Hepatocyte (in vitro differentiated cells): ENCODE data around the gene LIN9. TPM values are rescaled to one million over a fixed set of nuclear protein-coding genes. Genes with fewer than 3 reads are reported as not detected.

Source experiments
- DNase-seq: peaks from one replicate; pipeline ENCODE4 v3.0.0-alpha.2; 2016; ENCODE audit warnings: low spot score
- H2AFZ ChIP-seq: fragments of 200-600 bp; sonication (generic); 2 replicates; pipeline ENCODE4 v1.6.0; 2016; ENCODE audit warnings: antibody characterized with exemption, mild to moderate bottlenecking
- H3K27ac ChIP-seq: fragments of 200-600 bp; sonication (generic); 2 replicates; pipeline ENCODE4 v1.5.1; 2016; ENCODE audit warnings: mild to moderate bottlenecking
- H3K27me3 ChIP-seq: fragments of 200-600 bp; sonication (generic); 2 replicates; pipeline ENCODE4 v1.6.1; 2016
- H3K36me3 ChIP-seq: fragments of 200-600 bp; sonication (generic); replicated peaks from 2 replicates; pipeline ENCODE4 v1.5.1; 2016; ENCODE audit warnings: low read depth; ENCODE audit not compliant: insufficient read depth
- H3K4me1 ChIP-seq: fragments of 200-600 bp; sonication (generic); 2 replicates; pipeline ENCODE4 v1.5.1; 2016; ENCODE audit warnings: mild to moderate bottlenecking, moderate library complexity; ENCODE audit not compliant: insufficient read depth
- H3K4me2 ChIP-seq: fragments of 200-600 bp; sonication (generic); 2 replicates; pipeline ENCODE4 v1.6.0; 2016
- H3K4me3 ChIP-seq: fragments of 200-600 bp; sonication (generic); 2 replicates; pipeline ENCODE4 v1.5.1; 2016; ENCODE audit warnings: mild to moderate bottlenecking
- H3K79me2 ChIP-seq: fragments of 200-600 bp; sonication (generic); 2 replicates; pipeline ENCODE4 v1.6.0; 2017; ENCODE audit warnings: mild to moderate bottlenecking
- H3K9me2 ChIP-seq: fragments of 200-600 bp; sonication (generic); replicated peaks from 2 replicates; pipeline ENCODE4 v1.6.0; 2017; ENCODE audit warnings: mild to moderate bottlenecking; ENCODE audit not compliant: insufficient read depth
- H3K9me3 ChIP-seq: fragments of 200-600 bp; sonication (generic); 2 replicates; pipeline ENCODE4 v1.5.1; 2016; ENCODE audit warnings: low read depth, mild to moderate bottlenecking
- H4K20me1 ChIP-seq: fragments of 200-600 bp; sonication (generic); 2 replicates; pipeline ENCODE4 v1.6.0; 2016; ENCODE audit warnings: mild to moderate bottlenecking; ENCODE audit not compliant: insufficient read depth, poor library complexity, severe bottlenecking
- EZH2 ChIP-seq: fragments of 200-600 bp; sonication (generic); IDR thresholded peaks from 2 replicates; pipeline ENCODE4 v1.6.1; 2016; ENCODE audit warnings: antibody characterized with exemption, mild to moderate bottlenecking, borderline replicate concordance
- EZH2phosphoT487 ChIP-seq: fragments of 200-600 bp; sonication (generic); IDR thresholded peaks from one replicate; pipeline ENCODE4 v1.6.1; 2018; ENCODE audit warnings: antibody characterized with exemption, mild to moderate bottlenecking, low read depth, moderate library complexity; ENCODE audit not compliant: unreplicated experiment, severe bottlenecking
- whole genome bisulfite sequencing: methylation state at CpG from one replicate; pipeline ENCODE4 v1.1.6; 2016; ENCODE audit warnings: low lambda C conversion rate; ENCODE audit errors: missing lambda C conversion rate; 5-methylcytosine and 5-hydroxymethylcytosine counted together
- polyA plus RNA-seq: library from polyadenylated mRNA; unstranded; fragments of >200 nt; fragmentation: Nextera tagmentation; extraction: Ambion mirVana; gene quantifications from 2 replicates; pipeline ENCODE4 v1.2.1, GENCODE V29; 2016
- total RNA-seq: library from RNA; depleted of rRNA; stranded (reverse); fragments of >200 nt; gene quantifications from 2 replicates; pipeline ENCODE4 v1.2.3, GENCODE V29; 2014
- TF ChIP-seq, protein P1 (sequence below): fragments of 200-600 bp; sonication (generic); IDR thresholded peaks from 2 replicates; pipeline ENCODE4 v1.5.1; 2016; ENCODE audit warnings: antibody characterized with exemption, mild to moderate bottlenecking; ENCODE audit not compliant: poor library complexity

Gene LIN9
- total and polyA plus RNA-seq, 2 experiments from 2014 or later, result 2.9 to 6.2 TPM

- H3K9me2 ChIP-seq, result no peaks in the 10 kb centered on the region
- no peak overlapping the region for H3K27ac ChIP-seq
- H4K20me1 ChIP-seq, result no peaks in the 10 kb centered on the region
- no peaks in the 10 kb centered on the region for H3K27me3 ChIP-seq
- H3K4me2 ChIP-seq, result no peak overlapping the region
- TF ChIP-seq, protein P1, sequence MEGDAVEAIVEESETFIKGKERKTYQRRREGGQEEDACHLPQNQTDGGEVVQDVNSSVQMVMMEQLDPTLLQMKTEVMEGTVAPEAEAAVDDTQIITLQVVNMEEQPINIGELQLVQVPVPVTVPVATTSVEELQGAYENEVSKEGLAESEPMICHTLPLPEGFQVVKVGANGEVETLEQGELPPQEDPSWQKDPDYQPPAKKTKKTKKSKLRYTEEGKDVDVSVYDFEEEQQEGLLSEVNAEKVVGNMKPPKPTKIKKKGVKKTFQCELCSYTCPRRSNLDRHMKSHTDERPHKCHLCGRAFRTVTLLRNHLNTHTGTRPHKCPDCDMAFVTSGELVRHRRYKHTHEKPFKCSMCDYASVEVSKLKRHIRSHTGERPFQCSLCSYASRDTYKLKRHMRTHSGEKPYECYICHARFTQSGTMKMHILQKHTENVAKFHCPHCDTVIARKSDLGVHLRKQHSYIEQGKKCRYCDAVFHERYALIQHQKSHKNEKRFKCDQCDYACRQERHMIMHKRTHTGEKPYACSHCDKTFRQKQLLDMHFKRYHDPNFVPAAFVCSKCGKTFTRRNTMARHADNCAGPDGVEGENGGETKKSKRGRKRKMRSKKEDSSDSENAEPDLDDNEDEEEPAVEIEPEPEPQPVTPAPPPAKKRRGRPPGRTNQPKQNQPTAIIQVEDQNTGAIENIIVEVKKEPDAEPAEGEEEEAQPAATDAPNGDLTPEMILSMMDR, result peak; percentile 21
- no peak for TF ChIP-seq EZH2
- no peak overlapping the region for H3K4me3 ChIP-seq
- no peaks in the 10 kb centered on the region for H3K79me2 ChIP-seq
- no peak overlapping the region for H2AFZ ChIP-seq
- no peaks in the 10 kb centered on the region for H3K9me3 ChIP-seq
- H3K4me1 ChIP-seq, result no peaks in the 10 kb centered on the region
- WGBS, result 62% methylated on average over 5 of the region's 5 CpGs
- no peak for DNase-seq
- no peaks in the 10 kb centered on the region for H3K36me3 ChIP-seq
Observed at GRCh38 chr1:226201029-226201593, 107.9 kb downstream of the LIN9 start.

DNA sequence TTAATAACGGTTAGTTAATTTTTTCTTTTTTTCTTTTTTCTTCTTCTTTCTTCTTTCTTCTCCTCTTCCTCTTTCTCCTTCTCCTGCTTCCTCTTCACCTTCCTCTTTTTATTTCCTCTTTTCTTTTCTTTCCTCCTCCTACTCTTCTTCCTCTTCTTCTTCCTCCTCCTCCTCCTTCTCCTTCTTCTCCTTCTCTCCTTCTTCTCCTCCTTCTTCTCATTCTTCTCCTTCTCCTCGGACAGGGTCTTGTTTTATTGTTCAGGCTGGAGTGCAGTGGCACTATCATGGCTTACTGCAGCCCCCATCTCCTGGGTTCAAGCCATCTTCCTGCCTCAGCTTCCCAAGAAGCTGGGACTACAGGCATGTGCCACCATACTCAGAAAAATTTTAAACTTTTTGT lies 109.0 kb downstream of the LIN9 start:
- Histone ChIP-seq H3K4me3 (no peak overlapping the region), H3K4me1 (no peaks in the 10 kb centered on the region), H3K27ac (no peak overlapping the region), H3K9me2 (no peaks in the 10 kb centered on the region), H3K27me3 (no peaks in the 10 kb centered on the region), H4K20me1 (no peaks in the 10 kb centered on the region), H3K79me2 (no peaks in the 10 kb centered on the region), H3K36me3 (no peaks in the 10 kb centered on the region), H3K4me2 (no peak overlapping the region), H3K9me3 (no peaks in the 10 kb centered on the region), H2AFZ (no peak overlapping the region)
- DNase-seq, result no peak
- TF ChIP-seq, protein P1, result no peak
- TF ChIP-seq EZH2phosphoT487, result no peak
- no peak for TF ChIP-seq EZH2
- WGBS, result 86% methylated on average over 2 of the region's 2 CpGs

- Histone ChIP-seq H3K4me1 (no peaks in the 10 kb centered on the region), H3K4me2 (no peak overlapping the region), H3K9me2 (no peaks in the 10 kb centered on the region), H3K27me3 (no peaks in the 10 kb centered on the region), H2AFZ (no peak overlapping the region), H3K36me3 (no peaks in the 10 kb centered on the region), H3K27ac (no peak overlapping the region), H3K9me3 (no peaks in the 10 kb centered on the region), H3K79me2 (no peaks in the 10 kb centered on the region), H4K20me1 (no peaks in the 10 kb centered on the region), H3K4me3 (no peak overlapping the region)
- no peak for DNase-seq
- TF ChIP-seq EZH2, result no peak
- TF ChIP-seq, protein P1, result no peak
- no peak for TF ChIP-seq EZH2phosphoT487
- 83% methylated on average over 1 of the region's 1 CpG for WGBS
Observed at GRCh38 chr1:226195144-226195543, 113.8 kb downstream of the LIN9 start.

- peaks cover 20% of the 10 kb centered on the region for H3K4me1 ChIP-seq
- no peaks in the 10 kb centered on the region for H3K9me2 ChIP-seq
- peaks cover 39% of the 10 kb centered on the region for H3K79me2 ChIP-seq
- no peak for DNase-seq
- TF ChIP-seq, protein P1, result no peak
- TF ChIP-seq EZH2, result no peak
- no peaks in the 10 kb centered on the region for H3K27me3 ChIP-seq
- peak overlapping the region; percentile 97 for H3K27ac ChIP-seq
- H4K20me1 ChIP-seq, result peaks cover 32% of the 10 kb centered on the region
- H3K4me2 ChIP-seq, result peak overlapping the region; percentile 87
- WGBS, result 89% methylated on average over 7 of the region's 7 CpGs
- peak overlapping the region; percentile 59 for H3K4me3 ChIP-seq
- no peaks in the 10 kb centered on the region for H3K9me3 ChIP-seq
- H3K36me3 ChIP-seq, result no peaks in the 10 kb centered on the region
- H2AFZ ChIP-seq, result peak overlapping the region; percentile 91
Observed at GRCh38 chr1:226187380-226187779, 121.6 kb downstream of the LIN9 start.
